GM18505 (cell line): ENCODE measurements around the gene SNX25.

ENCODE experiments used
- ATAC-seq: cut with Tn5 transposase; IDR thresholded peaks from one replicate; pipeline ENCODE4 v1.9.1; 2021; ENCODE audit not compliant: unreplicated experiment
- POLR2A ChIP-seq: IDR thresholded peaks from 4 replicates; pipeline ENCODE4 v1.6.1; 2011; ENCODE audit warnings: borderline replicate concordance; ENCODE audit not compliant: insufficient read depth, insufficient read length; ENCODE audit errors: extremely low read depth

SNX25 gene

GRCh38 chr4:185290018-185290607 is 80.7 kb downstream of the SNX25 start:
- no peak for TF ChIP-seq POLR2A
- no peak for ATAC-seq

- no peak for ATAC-seq
- TF ChIP-seq POLR2A = no peak
Observed at GRCh38 chr4:185290656-185291055, 81.3 kb downstream of the SNX25 start.

GRCh38 chr4:185293202-185293601 is 83.8 kb downstream of the SNX25 start:
- ATAC-seq = no peak
- no peak for TF ChIP-seq POLR2A

- TF ChIP-seq POLR2A = no peak
Observed at GRCh38 chr4:185296665-185297460, 87.5 kb downstream of the SNX25 start.

GRCh38 chr4:185298728-185299430 is 89.5 kb downstream of the SNX25 start:
- no peak for TF ChIP-seq POLR2A
- no peak for ATAC-seq

More at GRCh38 chr4:185296665-185297460, 87.5 kb downstream of the SNX25 start:
- ATAC-seq = no peak

- TF ChIP-seq POLR2A = no peak
- no peak for ATAC-seq
Observed at GRCh38 chr4:185304541-185304940, 95.1 kb downstream of the SNX25 start.

- peak; percentile 39 for ATAC-seq
- TF ChIP-seq POLR2A = no peak
Observed at GRCh38 chr4:185304944-185305690, 95.7 kb downstream of the SNX25 start.

- ATAC-seq = no peak
- peak; percentile 6 for TF ChIP-seq POLR2A
Observed at GRCh38 chr4:185305979-185306442, 96.6 kb downstream of the SNX25 start.

- TF ChIP-seq POLR2A = peak; percentile 41
- peak; percentile 64 for ATAC-seq
Observed at GRCh38 chr4:185307136-185307950, 97.9 kb downstream of the SNX25 start.

GRCh38 chr4:185309770-185310169 is 100.4 kb downstream of the SNX25 start:
- TF ChIP-seq POLR2A = no peak
- ATAC-seq = peak; percentile 42

GRCh38 chr4:185311113-185311888 is 101.9 kb downstream of the SNX25 start:
- TF ChIP-seq POLR2A = no peak
- no peak for ATAC-seq
